Measurements from ENCODE around the gene LGALS7B. TPM values are rescaled to one million over a fixed set of nuclear protein-coding genes. Genes with fewer than 3 reads are reported as not detected.

LGALS7B gene
- total and polyA plus RNA-seq, 2 of the 8 experiments (the other 6 are each of a cell fraction or from before 2014, with no cell fraction given): 3.6 TPM; not detected in 1

Small RNA genes lying within 50 kb of the gene (small RNA-seq; reads per million reads assigned to genes)
- gene RNU6-140P (ENCODE audit: insufficient read depth): not detected

Other genes with a start within 250 kb of the LGALS7B start
- gene MAP4K1, start 171.2 kb upstream of the LGALS7B start, total RNA-seq (2021; fragmentation: NEBNext Ultra II Directional; extraction: Animal tissue kit (Norgen Biotek cat#: 25700)): 10.4 and 14.4 TPM in 2 replicates
- 9.0 and 22.0 TPM in 2 replicates for gene MAP4K1, start 171.2 kb upstream of the LGALS7B start, polyA plus RNA-seq (2011; rRNA removed)
- gene EIF3K, start 170.0 kb upstream of the LGALS7B start, total RNA-seq (2021; fragmentation: NEBNext Ultra II Directional; extraction: Animal tissue kit (Norgen Biotek cat#: 25700)): 329 and 344 TPM in 2 replicates
- gene EIF3K, start 170.0 kb upstream of the LGALS7B start, polyA plus RNA-seq (2011; rRNA removed): 937 and 977 TPM in 2 replicates
- gene ACTN4, start 141.6 kb upstream of the LGALS7B start, total RNA-seq (2021; fragmentation: NEBNext Ultra II Directional; extraction: Animal tissue kit (Norgen Biotek cat#: 25700)): 520 and 530 TPM in 2 replicates
- 211 and 281 TPM in 2 replicates for gene ACTN4, start 141.6 kb upstream of the LGALS7B start, polyA plus RNA-seq (2011; rRNA removed)
- 7.9 and 8.8 TPM in 2 replicates for gene CAPN12, start 44.7 kb upstream of the LGALS7B start, total RNA-seq (2021; fragmentation: NEBNext Ultra II Directional; extraction: Animal tissue kit (Norgen Biotek cat#: 25700))
- gene CAPN12, start 44.7 kb upstream of the LGALS7B start, polyA plus RNA-seq (2011; rRNA removed): 20.0 and 25.9 TPM in 2 replicates
- not detected in 2 replicates for gene LGALS7, start 15.7 kb upstream of the LGALS7B start, total RNA-seq (2021; fragmentation: NEBNext Ultra II Directional; extraction: Animal tissue kit (Norgen Biotek cat#: 25700))
- 0.32 and 1.2 TPM in 2 replicates for gene LGALS7, start 15.7 kb upstream of the LGALS7B start, polyA plus RNA-seq (2011; rRNA removed)
- 0.37 and 0.54 TPM in 2 replicates for gene LGALS4, start 23.7 kb downstream of the LGALS7B start, total RNA-seq (2021; fragmentation: NEBNext Ultra II Directional; extraction: Animal tissue kit (Norgen Biotek cat#: 25700))
- gene LGALS4, start 23.7 kb downstream of the LGALS7B start, polyA plus RNA-seq (2011; rRNA removed): 0.32 and 0.71 TPM in 2 replicates
- 101 and 103 TPM in 2 replicates for gene ECH1, start 42.6 kb downstream of the LGALS7B start, total RNA-seq (2021; fragmentation: NEBNext Ultra II Directional; extraction: Animal tissue kit (Norgen Biotek cat#: 25700))
- gene ECH1, start 42.6 kb downstream of the LGALS7B start, polyA plus RNA-seq (2011; rRNA removed): 147 and 173 TPM in 2 replicates
- 711 and 779 TPM in 2 replicates for gene HNRNPL, start 60.8 kb downstream of the LGALS7B start, total RNA-seq (2021; fragmentation: NEBNext Ultra II Directional; extraction: Animal tissue kit (Norgen Biotek cat#: 25700))
- gene HNRNPL, start 60.8 kb downstream of the LGALS7B start, polyA plus RNA-seq (2011; rRNA removed): 403 and 404 TPM in 2 replicates
- 11.9 and 14.2 TPM in 2 replicates for gene RINL, start 89.1 kb downstream of the LGALS7B start, total RNA-seq (2021; fragmentation: NEBNext Ultra II Directional; extraction: Animal tissue kit (Norgen Biotek cat#: 25700))
- 11.1 and 13.1 TPM in 2 replicates for gene RINL, start 89.1 kb downstream of the LGALS7B start, polyA plus RNA-seq (2011; rRNA removed)
- gene SIRT2, start 110.4 kb downstream of the LGALS7B start, total RNA-seq (2021; fragmentation: NEBNext Ultra II Directional; extraction: Animal tissue kit (Norgen Biotek cat#: 25700)): 6.1 and 6.5 TPM in 2 replicates
- 10.0 and 11.8 TPM in 2 replicates for gene SIRT2, start 110.4 kb downstream of the LGALS7B start, polyA plus RNA-seq (2011; rRNA removed)
- gene NFKBIB, start 110.8 kb downstream of the LGALS7B start, total RNA-seq (2021; fragmentation: NEBNext Ultra II Directional; extraction: Animal tissue kit (Norgen Biotek cat#: 25700)): 36.3 and 37.3 TPM in 2 replicates
- gene NFKBIB, start 110.8 kb downstream of the LGALS7B start, polyA plus RNA-seq (2011; rRNA removed): 44.1 and 62.3 TPM in 2 replicates
- gene CCER2, start 123.0 kb downstream of the LGALS7B start, total RNA-seq (2021; fragmentation: NEBNext Ultra II Directional; extraction: Animal tissue kit (Norgen Biotek cat#: 25700)): 0.56 and 0.73 TPM in 2 replicates
- 0.32 and 0.71 TPM in 2 replicates for gene CCER2, start 123.0 kb downstream of the LGALS7B start, polyA plus RNA-seq (2011; rRNA removed)
- 59.2 and 68.0 TPM in 2 replicates for gene SARS2, start 141.6 kb downstream of the LGALS7B start, total RNA-seq (2021; fragmentation: NEBNext Ultra II Directional; extraction: Animal tissue kit (Norgen Biotek cat#: 25700))
- gene SARS2, start 141.6 kb downstream of the LGALS7B start, polyA plus RNA-seq (2011; rRNA removed): 102 and 139 TPM in 2 replicates
- gene MRPS12, start 141.7 kb downstream of the LGALS7B start, total RNA-seq (2021; fragmentation: NEBNext Ultra II Directional; extraction: Animal tissue kit (Norgen Biotek cat#: 25700)): 79.0 and 87.6 TPM in 2 replicates
- gene MRPS12, start 141.7 kb downstream of the LGALS7B start, polyA plus RNA-seq (2011; rRNA removed): 175 and 190 TPM in 2 replicates
- gene FBXO17, start 186.5 kb downstream of the LGALS7B start, total RNA-seq (2021; fragmentation: NEBNext Ultra II Directional; extraction: Animal tissue kit (Norgen Biotek cat#: 25700)): 14.5 and 15.3 TPM in 2 replicates
- gene FBXO17, start 186.5 kb downstream of the LGALS7B start, polyA plus RNA-seq (2011; rRNA removed): 11.7 and 19.9 TPM in 2 replicates
- 18.8 and 25.5 TPM in 2 replicates for gene FBXO27, start 243.3 kb downstream of the LGALS7B start, total RNA-seq (2021; fragmentation: NEBNext Ultra II Directional; extraction: Animal tissue kit (Norgen Biotek cat#: 25700))
- 10.9 and 16.8 TPM in 2 replicates for gene FBXO27, start 243.3 kb downstream of the LGALS7B start, polyA plus RNA-seq (2011; rRNA removed)